HG02610 (cell line): ENCODE measurements around the gene SETD7.

Experiments used
- ATAC-seq: cut with Tn5 transposase; IDR thresholded peaks from one replicate; pipeline ENCODE4 v1.9.1; 2021; ENCODE audit warnings: mild to moderate bottlenecking, moderate library complexity; ENCODE audit not compliant: unreplicated experiment

SETD7 gene

DNA sequence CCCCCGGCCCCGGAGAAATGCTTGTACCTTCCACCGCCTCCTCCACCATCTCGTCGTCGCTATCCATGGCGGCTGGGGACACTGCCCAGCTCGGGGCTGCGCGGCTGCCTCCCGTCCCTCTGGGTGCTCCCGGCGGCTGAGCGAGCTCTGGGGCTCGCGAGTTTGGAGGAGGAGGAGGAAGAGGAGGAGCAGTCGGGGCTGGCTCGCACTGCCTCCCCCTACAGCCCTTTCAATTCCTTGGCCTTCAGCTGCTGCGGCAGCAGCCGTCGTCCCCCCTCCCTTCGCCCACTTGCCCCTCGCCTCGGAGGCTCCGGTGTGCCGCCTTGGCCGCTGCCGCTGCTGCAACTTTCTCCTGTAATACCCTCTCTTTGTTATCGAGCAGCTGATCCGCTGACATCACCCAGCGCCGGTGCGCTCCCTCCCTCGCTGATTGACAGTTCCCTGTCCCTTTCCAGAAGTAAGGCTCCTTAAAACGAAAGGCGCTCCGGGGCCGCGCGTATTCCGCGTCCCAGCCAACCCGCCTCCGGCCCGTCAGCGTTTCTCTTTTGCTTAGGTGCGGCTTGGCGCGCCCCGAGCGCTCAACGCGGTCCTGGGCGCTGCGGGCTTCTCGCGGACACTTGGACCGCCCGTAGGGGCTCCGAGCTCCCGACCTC is at the start of gene SETD7:
Gene SETD7 (minus strand): TSS at position 149 of the 653 bp plus-strand sequence. CDS start 82 bp downstream, at position 67.
- ATAC-seq: peak; percentile 35

- ATAC-seq: no peak
These were observed 49.5 kb upstream of the SETD7 start for GRCh38 chr4:139605516-139605915.

DNA sequence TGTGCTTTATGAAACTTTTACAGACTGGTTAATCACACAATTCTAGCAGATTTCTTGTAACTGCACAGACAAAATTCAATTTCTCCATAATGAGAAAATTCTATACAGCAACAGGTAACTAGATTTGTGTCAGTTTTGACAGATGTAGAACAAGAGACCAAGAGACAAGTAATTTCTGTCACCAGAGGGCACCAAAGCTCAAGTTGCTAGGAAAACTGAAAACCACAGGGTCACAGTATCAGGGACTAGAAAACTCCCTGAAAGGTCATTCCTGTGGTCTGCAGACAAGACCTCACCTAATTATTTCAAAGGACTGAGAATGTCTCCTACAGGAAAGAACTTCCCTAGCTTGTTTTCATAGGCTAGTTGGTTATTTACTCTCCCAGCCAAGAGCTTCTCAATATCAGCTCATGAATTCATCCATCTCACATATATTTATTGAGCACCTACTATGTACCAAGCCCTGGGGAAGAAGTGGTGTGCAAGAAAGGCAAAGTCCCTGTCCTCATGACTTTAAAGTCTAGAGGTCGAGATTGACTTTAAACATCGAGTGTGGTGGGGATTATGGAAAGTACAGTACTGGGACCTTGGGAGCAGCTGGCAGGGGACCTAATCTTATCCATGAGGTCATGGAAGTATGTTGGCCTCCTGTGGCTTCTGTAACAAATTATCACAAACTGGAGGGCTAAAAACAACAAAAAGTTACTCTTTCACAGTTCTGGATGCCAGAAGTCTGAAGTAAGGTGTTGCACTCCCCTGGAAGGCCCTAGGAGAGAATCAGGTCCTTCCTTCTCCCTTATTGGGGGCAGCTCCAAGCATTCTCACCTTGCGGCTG is 47.8 kb upstream of the SETD7 start:
- peak; percentile 58 for ATAC-seq

DNA sequence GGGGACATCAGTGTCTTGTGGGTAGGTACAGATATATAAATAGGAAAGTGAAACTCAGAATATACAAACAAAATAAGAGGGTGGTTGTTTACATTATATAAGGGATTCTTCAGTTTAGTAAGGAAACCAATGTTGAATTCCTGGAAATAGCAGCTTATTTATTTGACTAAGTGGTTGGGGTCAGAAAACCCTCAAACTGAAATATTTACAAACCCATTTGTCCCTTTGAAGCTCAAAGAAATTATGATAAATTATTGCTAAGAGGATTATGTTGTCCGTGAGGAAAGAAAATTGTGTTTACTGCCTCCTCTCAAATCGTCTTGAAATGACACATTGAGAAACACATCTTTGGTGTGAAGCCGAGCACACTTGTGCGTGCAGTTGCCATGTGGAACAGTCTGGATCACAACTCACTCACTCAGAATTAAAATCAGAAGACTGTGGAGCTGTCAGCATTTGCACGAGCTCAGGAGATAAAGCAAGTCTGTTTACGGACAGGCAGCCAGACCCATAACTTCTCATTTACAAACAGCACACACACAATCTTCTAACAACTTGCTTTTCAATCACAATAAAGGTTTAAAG is 46.8 kb upstream of the SETD7 start:
- no peak for ATAC-seq

DNA sequence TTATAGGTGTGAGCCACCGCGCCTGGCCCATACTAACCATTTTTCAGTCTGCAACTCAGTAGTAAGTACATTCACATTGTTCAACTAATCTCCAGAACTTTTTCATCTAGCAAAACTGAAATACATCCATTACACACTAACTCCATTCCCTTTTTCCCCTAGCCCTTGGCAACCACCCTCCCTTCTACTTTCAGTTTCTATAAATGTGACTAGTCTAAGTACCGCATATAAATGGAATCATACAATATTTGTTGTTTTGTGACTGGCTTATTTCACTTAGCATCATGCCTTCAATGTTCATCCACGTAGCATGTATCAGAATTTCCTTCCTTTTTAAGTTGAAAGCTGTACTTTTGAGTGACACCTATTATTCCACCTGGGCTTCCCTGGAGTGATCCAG is 44.6 kb upstream of the SETD7 start:
- ATAC-seq: no peak

- ATAC-seq: no peak
These were observed 43.8 kb upstream of the SETD7 start for GRCh38 chr4:139599594-139600374.

GRCh38 chr4:139599076-139599475 is 43.1 kb upstream of the SETD7 start:
- ATAC-seq: no peak

GRCh38 chr4:139596684-139597279 is 40.8 kb upstream of the SETD7 start:
- ATAC-seq: no peak

GRCh38 chr4:139596034-139596683 is 40.1 kb upstream of the SETD7 start:
- no peak for ATAC-seq

DNA sequence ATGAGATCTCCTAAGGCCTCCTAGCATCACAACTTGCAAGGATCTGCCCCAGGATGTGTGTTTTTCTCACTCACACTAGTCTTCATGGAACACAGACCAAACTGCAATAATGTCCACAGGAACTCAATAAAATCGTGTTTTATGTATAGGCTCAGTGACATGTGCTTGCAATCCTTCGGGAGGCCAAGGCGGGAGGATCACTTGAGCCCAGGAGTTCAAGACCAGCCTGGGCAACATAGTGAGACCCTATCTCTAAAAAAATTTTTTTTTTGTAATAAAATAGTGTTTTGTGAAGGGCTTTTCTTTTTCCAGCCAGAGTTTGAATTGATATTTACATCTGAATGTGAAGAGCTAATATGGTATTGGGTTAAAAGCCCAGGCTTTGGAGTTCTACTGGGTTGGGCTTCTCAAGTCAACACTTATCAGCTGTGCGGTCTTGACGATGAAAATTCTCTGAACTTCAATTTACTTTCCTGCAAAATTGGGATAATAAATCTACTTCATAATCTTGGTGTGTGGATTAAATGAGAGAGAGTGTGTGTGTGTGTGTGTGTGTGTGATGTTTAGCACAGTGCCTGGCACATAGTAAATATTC is 38.7 kb upstream of the SETD7 start:
- no peak for ATAC-seq

GRCh38 chr4:139593091-139593564 is 37.1 kb upstream of the SETD7 start:
- ATAC-seq: no peak

DNA sequence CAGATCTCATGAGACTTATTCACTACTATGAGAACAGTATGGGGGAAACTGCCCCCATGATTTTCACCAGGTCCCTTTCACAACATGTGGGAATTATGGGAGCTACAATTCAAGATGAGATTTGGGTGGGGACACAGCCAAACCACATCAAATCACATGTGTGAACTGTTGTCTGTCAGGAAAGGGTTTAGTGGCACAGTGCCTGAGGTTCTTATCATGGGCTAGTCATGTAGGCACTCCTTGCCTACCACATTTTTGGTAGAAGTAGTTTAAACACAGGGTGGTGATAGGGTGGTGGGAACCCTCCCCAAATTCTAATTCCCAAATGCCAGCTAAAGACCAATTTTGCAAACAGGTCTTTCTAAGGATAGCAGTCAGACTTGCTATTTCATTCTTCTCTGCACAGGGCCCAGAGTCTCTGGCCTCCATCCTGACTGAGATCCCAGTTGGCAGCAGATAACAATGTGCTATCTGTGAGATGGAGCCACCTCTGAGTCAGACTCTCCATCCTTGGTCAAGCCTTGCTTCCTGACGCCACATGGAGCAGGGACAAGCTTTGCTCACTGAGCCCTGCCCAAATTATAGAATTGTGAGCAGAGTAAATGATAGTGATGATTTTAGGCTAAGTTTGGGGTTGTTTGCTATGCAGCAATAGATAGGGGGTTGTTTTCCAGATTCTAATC is 33.5 kb upstream of the SETD7 start:
- no peak for ATAC-seq

GRCh38 chr4:139587446-139587845 is 31.4 kb upstream of the SETD7 start:
- ATAC-seq: no peak

- ATAC-seq: no peak
These were observed 29.5 kb upstream of the SETD7 start for GRCh38 chr4:139585473-139585872.

GRCh38 chr4:139584784-139585183 is 28.8 kb upstream of the SETD7 start:
- ATAC-seq: no peak

DNA sequence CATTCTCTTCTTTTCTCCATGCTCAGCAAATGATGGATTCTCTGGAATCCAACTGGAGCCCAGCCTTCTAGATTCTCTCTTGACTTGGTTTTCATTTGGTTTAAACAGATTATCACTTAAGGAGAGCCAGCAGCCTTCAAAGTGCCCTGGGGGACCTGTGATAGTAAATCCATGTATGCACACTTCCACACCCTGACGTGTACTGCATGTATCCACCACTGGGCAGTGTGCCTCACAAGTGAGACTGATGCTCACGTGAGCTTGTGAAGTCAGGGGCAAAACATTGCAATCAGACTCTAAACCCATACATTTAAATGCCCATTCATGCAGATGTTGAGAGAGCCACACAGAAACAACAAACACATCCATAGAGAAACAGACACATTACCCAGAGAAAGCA is 28.0 kb upstream of the SETD7 start:
- no peak for ATAC-seq

DNA sequence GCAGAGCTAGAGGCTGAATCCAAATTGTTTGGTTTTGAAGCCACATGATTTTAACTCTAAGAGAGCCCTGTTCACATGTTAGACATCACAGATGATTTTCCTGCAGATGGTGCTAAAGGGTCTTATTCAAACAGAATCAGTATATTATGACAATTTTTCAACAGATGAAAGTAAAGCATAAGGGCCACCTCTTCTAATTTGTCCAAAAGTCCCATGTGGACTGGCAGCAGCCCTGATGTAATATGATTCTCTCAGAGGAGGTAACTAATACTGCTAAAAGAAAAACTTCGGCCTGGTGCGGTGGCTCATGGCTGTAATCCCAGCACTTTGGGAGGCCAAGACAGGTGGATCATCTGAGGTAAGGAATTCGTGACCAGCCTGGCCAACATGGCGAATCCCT is 26.0 kb upstream of the SETD7 start:
- no peak for ATAC-seq

GRCh38 chr4:139581096-139581495 is 25.1 kb upstream of the SETD7 start:
- ATAC-seq: no peak

DNA sequence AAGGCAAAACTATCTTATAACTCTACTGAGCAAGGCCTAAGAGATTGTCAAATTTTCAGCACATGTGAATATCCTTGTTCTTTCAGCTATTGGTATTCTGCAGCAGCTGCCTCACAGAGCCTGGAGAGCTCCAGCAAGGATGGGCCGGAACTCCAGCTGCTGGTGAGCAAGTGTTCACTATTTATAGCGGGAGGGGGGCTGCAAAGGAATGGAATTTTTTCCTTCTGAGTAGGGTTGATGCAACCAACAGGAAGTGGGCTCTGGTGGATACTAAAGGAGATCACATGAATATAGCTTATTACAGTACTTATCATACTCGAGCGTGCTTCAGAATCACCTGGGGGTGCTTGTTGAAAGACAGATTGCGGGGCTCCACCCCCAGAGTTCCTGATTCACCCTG is 20.2 kb upstream of the SETD7 start:
- ATAC-seq: no peak
